Measurements from ENCODE around the gene FAM174C.

Gene FAM174C

GRCh38 chr19:1232652-1233072 is 42.7 kb upstream of the FAM174C start (continued):
- TF ChIP-seq ZNF473 (tag by site-specific recombination; IDR thresholded peaks at IDR 0.05) (no peak), REPIN1 (tag by site-specific recombination; IDR thresholded peaks at IDR 0.05; ENCODE audit: low read depth) (no peak), ZNF560 (tag by site-specific recombination; IDR thresholded peaks at IDR 0.05; ENCODE audit: borderline replicate concordance) (no peak), OSR2 (tag by site-specific recombination; IDR thresholded peaks at IDR 0.05) (no peak), ZNF580 (tag by site-specific recombination; IDR thresholded peaks at IDR 0.05) (no peak), PATZ1 (tag by site-specific recombination; IDR thresholded peaks at IDR 0.05) (peak; percentile 73; the same call in 1 of the 2 replicates), ZNF747 (tag by site-specific recombination; IDR thresholded peaks at IDR 0.05) (no peak), ZNF426 (tag by site-specific recombination; IDR thresholded peaks at IDR 0.05) (no peak), ZFP41 (tag by site-specific recombination; IDR thresholded peaks at IDR 0.05; ENCODE audit: borderline replicate concordance) (no peak), ZNF501 (tag by site-specific recombination; IDR thresholded peaks at IDR 0.05) (no peak), ZNF660 (tag by site-specific recombination; IDR thresholded peaks at IDR 0.05) (peak; percentile 83), ZBTB21 (tag by site-specific recombination; IDR thresholded peaks at IDR 0.05) (0 out of 2 replicates have a peak, but pooled peaks have one; percentile 22), SP3 (tag by site-specific recombination; IDR thresholded peaks at IDR 0.05) (no peak), ZNF830 (tag by site-specific recombination; IDR thresholded peaks at IDR 0.05; ENCODE audit: low read depth) (no peak), ZNF707 (tag by site-specific recombination; IDR thresholded peaks at IDR 0.05) (no peak), GLI4 (tag by site-specific recombination; IDR thresholded peaks at IDR 0.05) (no peak), ZBTB7A (tag by site-specific recombination; IDR thresholded peaks at IDR 0.05; ENCODE audit: low read depth) (no peak), ZNF623 (tag by site-specific recombination; IDR thresholded peaks at IDR 0.05) (no peak), PRDM6 (tag by site-specific recombination; IDR thresholded peaks at IDR 0.05) (no peak), IKZF3 (tag by site-specific recombination; IDR thresholded peaks at IDR 0.05) (0 out of 2 replicates have a peak, but pooled peaks have one; percentile 28), ZBTB20 (tag by site-specific recombination; IDR thresholded peaks at IDR 0.05) (peak; percentile 49), WT1 (tag by site-specific recombination; IDR thresholded peaks at IDR 0.05) (no peak), ZNF837 (tag by site-specific recombination; IDR thresholded peaks at IDR 0.05) (no peak), KLF10 (tag by site-specific recombination; IDR thresholded peaks at IDR 0.05) (no peak), ZNF843 (tag by site-specific recombination; IDR thresholded peaks at IDR 0.05) (no peak), ZNF776 (tag by site-specific recombination; IDR thresholded peaks at IDR 0.05; ENCODE audit: borderline replicate concordance) (no peak), ZNF175 (tag by site-specific recombination; IDR thresholded peaks at IDR 0.05) (no peak), ELK4 (IDR thresholded peaks at IDR 0.05; ENCODE audit: borderline replicate concordance, low read depth, low read length) (no peak), GLI2 (tag by site-specific recombination; IDR thresholded peaks at IDR 0.05; ENCODE audit: borderline replicate concordance, low read depth) (no peak), ZNF366 (tag by site-specific recombination; conservative IDR thresholded peaks at IDR 0.05) (no peak), ZNF202 (tag by site-specific recombination; IDR thresholded peaks at IDR 0.05; ENCODE audit: borderline replicate concordance) (no peak), ZNF658 (tag by site-specific recombination; IDR thresholded peaks at IDR 0.05) (no peak), ZNF510 (tag by site-specific recombination; IDR thresholded peaks at IDR 0.05; ENCODE audit: insufficient replicate concordance) (no peak), ZNF2 (tag by site-specific recombination; IDR thresholded peaks at IDR 0.05) (no peak), ZNF626 (tag by site-specific recombination; IDR thresholded peaks at IDR 0.05) (no peak), ZNF677 (tag by site-specific recombination; IDR thresholded peaks at IDR 0.05) (no peak), ZNF404 (tag by site-specific recombination; IDR thresholded peaks at IDR 0.05) (no peak), ZNF600 (tag by site-specific recombination; IDR thresholded peaks at IDR 0.05) (no peak), ZNF354C (tag by site-specific recombination; IDR thresholded peaks at IDR 0.05; ENCODE audit: borderline replicate concordance, low read depth) (no peak), ZNF174 (tag by site-specific recombination; IDR thresholded peaks at IDR 0.05) (no peak)
